Neural progenitor cell (in vitro differentiated cells): Measurements from ENCODE around the gene NEGR1.
A peak's percentile ranks its signal among the peaks of the same experiment; 100 is the strongest.

Experiments
- CTCF ChIP-seq: fragments of 200-600 bp; sonication (generic); IDR thresholded peaks from 2 replicates; pipeline ENCODE4 v1.5.1; 2017; ENCODE audit warnings: antibody characterized with exemption, mild to moderate bottlenecking
- EZH2 ChIP-seq: fragments of 200-600 bp; sonication (generic); IDR thresholded peaks from 2 replicates; pipeline ENCODE4 v1.6.1; 2017; ENCODE audit warnings: antibody characterized with exemption, mild to moderate bottlenecking, moderate library complexity
- EZH2phosphoT487 ChIP-seq: fragments of 200-600 bp; sonication (generic); IDR thresholded peaks from 2 replicates; pipeline ENCODE4 v1.6.1; 2017; ENCODE audit warnings: antibody characterized with exemption

DNA sequence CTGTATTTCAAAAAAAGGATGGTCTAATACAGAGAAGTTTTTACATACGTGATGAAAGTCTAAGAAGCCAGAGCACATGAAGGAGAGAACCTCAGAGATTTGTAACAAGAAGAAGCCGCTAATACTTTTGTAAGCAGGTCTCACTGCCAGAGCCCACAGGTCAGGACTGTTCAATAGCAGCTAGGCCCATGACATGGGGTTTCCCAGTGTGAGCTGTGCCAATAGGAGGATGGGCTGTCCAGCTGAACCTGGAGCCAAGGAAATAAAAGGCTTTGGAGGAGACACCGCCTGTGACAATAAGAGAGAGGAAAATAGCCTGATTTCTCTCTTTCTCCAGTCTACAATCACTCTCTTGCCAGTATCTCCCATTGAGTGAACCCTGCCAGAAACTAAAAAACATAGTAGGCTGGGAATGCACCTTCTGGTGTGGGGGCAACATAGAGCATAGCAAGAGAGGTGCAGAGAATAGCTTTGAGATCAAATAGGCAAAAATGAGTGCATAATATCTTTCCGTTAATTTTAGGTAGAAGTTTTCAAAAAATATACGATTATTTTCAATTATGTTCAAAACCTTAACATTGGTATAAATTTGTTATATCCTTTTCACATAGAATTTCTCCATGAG lies 360.3 kb downstream of the NEGR1 start:
- TF ChIP-seq EZH2phosphoT487 (no peak), CTCF (peak; percentile 27), EZH2 (no peak)
